Vagina (tissue), 2 donors: ENCODE data around the gene HPCAL1. TPM values are rescaled to one million over a fixed set of nuclear protein-coding genes. Genes with fewer than 3 reads are reported as not detected.

Experiments used
- DNase-seq, 2 donors: peaks; one replicate each; pipeline ENCODE4 v3.0.0-alpha.2; 2017; ENCODE audit errors: extremely low spot score in 2 of 2
- H3K27ac ChIP-seq: fragments of 200-600 bp; sonication (generic); one replicate; pipeline ENCODE4 v1.5.1; 2019
- H3K27me3 ChIP-seq: fragments of 200-600 bp; sonication (generic); one replicate; pipeline ENCODE4 v1.5.1; 2019
- H3K36me3 ChIP-seq, 2 donors: fragments of 200-600 bp; sonication (generic); one replicate each; pipeline ENCODE4 v1.5.1; 2017 to 2019
- H3K4me1 ChIP-seq: fragments of 200-600 bp; sonication (generic); one replicate; pipeline ENCODE4 v1.5.1; 2019
- H3K4me3 ChIP-seq, 2 donors: fragments of 200-600 bp; sonication (generic); 1 replicate in 1 of 2; 2 replicates in 1 of 2; pipeline ENCODE4 v1.5.1; 2016 to 2019
- H3K9me3 ChIP-seq: fragments of 200-600 bp; sonication (generic); one replicate; pipeline ENCODE4 v1.5.1; 2019
- POLR2A ChIP-seq, 2 donors: fragments of 450-650 bp; IDR thresholded peaks; one replicate each; pipeline ENCODE4 v1.6.1; 2017; ENCODE audit warnings: antibody characterized with exemption in 2 of 2, mild to moderate bottlenecking in 2 of 2, moderate library complexity in 2 of 2
- POLR2AphosphoS5 ChIP-seq, 2 donors: sonication (generic); formaldehyde crosslinking; IDR thresholded peaks; one replicate each; pipeline ENCODE4 v1.9.0; 2017; ENCODE audit warnings: antibody characterized with exemption in 2 of 2, mild to moderate bottlenecking in 2 of 2, low read depth in 1 of 2; ENCODE audit not compliant: insufficient read depth in 1 of 2
- intact Hi-C: fragments of 100-400 bp; cut with DNase I; formaldehyde crosslinking; loops from one replicate; pipeline ENCODE4 v1.15.1; 2023
- total RNA-seq: library from RNA; depleted of rRNA; stranded (reverse); fragments of >200 nt; gene quantifications from one replicate; pipeline ENCODE4 v1.2.3, GENCODE V29; 2016
- TF ChIP-seq, protein P1 (sequence below), 3 experiments: fragments of 450-650 bp in 2 of 3; fragments of 200-600 bp in 1 of 3; sonication (generic) in 1 of 3; IDR thresholded peaks; one replicate each; pipeline ENCODE4 v1.5.1; 2017 to 2019; ENCODE audit warnings: antibody characterized with exemption in 3 of 3, mild to moderate bottlenecking in 2 of 3, moderate library complexity in 2 of 3

HPCAL1 gene
- total RNA-seq, 1 donor from 2014 or later: 43.7 TPM

DNA sequence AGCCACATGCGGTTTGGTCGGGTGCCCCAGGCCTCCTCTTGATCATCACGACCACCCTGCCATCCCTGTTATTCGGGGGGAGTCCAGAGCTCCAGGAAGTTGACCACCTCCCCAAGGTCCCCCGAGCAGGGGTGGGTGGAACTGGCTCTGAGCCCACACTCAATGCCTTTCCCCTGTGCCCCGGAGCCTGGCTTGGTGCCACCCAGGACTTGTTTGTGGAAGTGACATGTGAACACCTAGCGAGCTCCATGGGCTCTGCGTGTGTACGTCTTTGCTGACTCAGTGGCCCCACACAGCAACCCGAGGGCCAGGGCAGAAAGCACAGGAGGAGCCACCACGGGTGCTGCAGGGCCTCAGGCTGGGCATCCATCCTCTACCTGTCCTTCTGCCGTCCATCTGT, 112.9 kb downstream of the HPCAL1 start:
- no peak for TF ChIP-seq POLR2AphosphoS5 (IDR thresholded peaks at IDR 0.05; ENCODE audit: insufficient read depth in 1 of 2, low read depth in 1 of 2)
- TF ChIP-seq, protein P1, sequence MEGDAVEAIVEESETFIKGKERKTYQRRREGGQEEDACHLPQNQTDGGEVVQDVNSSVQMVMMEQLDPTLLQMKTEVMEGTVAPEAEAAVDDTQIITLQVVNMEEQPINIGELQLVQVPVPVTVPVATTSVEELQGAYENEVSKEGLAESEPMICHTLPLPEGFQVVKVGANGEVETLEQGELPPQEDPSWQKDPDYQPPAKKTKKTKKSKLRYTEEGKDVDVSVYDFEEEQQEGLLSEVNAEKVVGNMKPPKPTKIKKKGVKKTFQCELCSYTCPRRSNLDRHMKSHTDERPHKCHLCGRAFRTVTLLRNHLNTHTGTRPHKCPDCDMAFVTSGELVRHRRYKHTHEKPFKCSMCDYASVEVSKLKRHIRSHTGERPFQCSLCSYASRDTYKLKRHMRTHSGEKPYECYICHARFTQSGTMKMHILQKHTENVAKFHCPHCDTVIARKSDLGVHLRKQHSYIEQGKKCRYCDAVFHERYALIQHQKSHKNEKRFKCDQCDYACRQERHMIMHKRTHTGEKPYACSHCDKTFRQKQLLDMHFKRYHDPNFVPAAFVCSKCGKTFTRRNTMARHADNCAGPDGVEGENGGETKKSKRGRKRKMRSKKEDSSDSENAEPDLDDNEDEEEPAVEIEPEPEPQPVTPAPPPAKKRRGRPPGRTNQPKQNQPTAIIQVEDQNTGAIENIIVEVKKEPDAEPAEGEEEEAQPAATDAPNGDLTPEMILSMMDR (IDR thresholded peaks at IDR 0.05): no peak
- no peak for TF ChIP-seq POLR2A (IDR thresholded peaks at IDR 0.05)
- no peaks in the 10 kb centered on the region for H3K4me1 ChIP-seq
- H3K36me3 ChIP-seq: no peaks in the 10 kb centered on the region
- no peak overlapping the region for H3K27ac ChIP-seq
- no peaks in the 10 kb centered on the region for H3K9me3 ChIP-seq
- no peak overlapping the region for H3K4me3 ChIP-seq
- DNase-seq: no peak
- no peaks in the 10 kb centered on the region for H3K27me3 ChIP-seq
- intact Hi-C loops: loop anchor here (10.0 kb wide), 1 partner anchor 281 kb away; no protein-coding TSS in a partner anchor

DNA sequence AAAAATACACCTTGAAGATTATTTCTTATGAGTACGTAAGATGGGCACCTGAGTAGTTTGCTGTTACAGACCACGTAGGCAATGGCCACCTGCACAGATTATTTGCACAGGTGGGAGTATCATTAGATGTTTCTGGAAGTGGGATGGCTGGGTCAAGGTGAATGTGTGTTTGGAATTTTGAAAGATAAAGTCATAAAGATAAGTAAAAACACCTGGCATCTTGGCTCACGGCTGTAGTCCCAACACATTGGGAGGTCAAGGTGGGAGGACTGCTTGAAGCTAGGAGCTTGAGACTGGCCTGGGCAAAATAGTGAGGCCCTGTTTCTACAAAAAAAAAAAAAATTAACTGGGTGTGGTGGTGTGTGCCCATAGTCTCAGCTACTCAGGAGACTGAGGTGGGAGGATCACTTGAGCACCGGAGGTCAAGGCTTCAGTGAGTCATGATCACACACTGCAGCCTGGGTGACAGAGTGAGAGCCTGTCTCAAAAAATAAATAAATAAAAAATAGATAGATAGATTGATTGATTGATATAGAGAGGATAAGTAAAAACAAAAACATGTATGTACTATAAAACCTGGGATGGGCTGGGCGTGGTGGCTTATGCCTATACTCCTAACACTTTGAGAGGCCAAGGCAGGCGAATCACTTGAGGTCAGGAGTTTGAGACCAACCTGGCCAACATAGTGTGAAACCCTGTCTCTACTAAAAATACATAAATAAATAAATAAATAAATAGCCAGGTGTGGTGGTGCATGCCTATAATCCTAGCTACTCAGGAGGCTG, 115.0 kb downstream of the HPCAL1 start:
- Histone ChIP-seq H3K27ac (no peak overlapping the region), H3K9me3 (no peaks in the 10 kb centered on the region), H3K4me1 (no peaks in the 10 kb centered on the region), H3K27me3 (no peaks in the 10 kb centered on the region), H3K4me3 (no peak overlapping the region), H3K36me3 (no peaks in the 10 kb centered on the region)
- DNase-seq: no peak
- intact Hi-C loops: loop anchor here (10.0 kb wide), 1 partner anchor 283 kb away; no protein-coding TSS in a partner anchor
- TF ChIP-seq POLR2AphosphoS5 (IDR thresholded peaks at IDR 0.05; ENCODE audit: insufficient read depth in 1 of 2, low read depth in 1 of 2): no peak
- TF ChIP-seq, protein P1 (IDR thresholded peaks at IDR 0.05): no peak
- TF ChIP-seq POLR2A (IDR thresholded peaks at IDR 0.05): no peak

DNA sequence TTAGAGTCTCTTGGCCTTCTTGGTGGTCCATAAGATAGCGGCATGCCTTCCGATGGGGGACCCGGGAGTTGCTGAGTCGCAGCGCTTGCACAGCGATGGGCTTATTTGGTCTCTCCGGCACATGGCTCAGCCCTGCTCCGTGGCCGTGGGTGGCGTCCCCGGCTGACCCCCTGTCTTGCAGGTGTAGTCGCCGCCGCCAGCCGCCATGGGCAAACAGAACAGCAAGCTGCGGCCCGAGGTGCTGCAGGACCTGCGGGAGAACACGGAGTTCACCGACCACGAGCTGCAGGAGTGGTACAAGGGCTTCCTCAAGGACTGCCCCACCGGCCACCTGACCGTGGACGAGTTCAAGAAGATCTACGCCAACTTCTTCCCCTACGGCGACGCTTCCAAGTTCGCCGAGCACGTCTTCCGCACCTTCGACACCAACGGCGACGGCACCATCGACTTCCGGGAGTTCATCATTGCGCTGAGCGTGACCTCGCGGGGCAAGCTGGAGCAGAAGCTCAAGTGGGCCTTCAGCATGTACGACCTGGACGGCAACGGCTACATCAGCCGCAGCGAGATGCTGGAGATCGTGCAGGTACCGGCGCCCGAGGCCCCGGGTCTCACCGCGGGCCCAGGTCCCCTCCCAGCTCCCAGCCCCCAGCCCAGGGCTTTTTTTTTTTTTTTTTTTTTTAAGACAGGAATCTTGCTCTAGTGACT, 117.0 kb downstream of the HPCAL1 start:
- Histone ChIP-seq H3K4me3 (no peak overlapping the region), H3K9me3 (no peaks in the 10 kb centered on the region), H3K36me3 (no peaks in the 10 kb centered on the region), H3K27ac (no peak overlapping the region), H3K27me3 (no peaks in the 10 kb centered on the region), H3K4me1 (peaks cover 5% of the 10 kb centered on the region)
- intact Hi-C loops: loop anchor here (2.0 to 10.0 kb wide), 2 partner anchors 285 to 347 kb away; no protein-coding TSS in a partner anchor
- DNase-seq: no peak
- TF ChIP-seq, protein P1 (IDR thresholded peaks at IDR 0.05): no peak
- no peak for TF ChIP-seq POLR2AphosphoS5 (IDR thresholded peaks at IDR 0.05; ENCODE audit: insufficient read depth in 1 of 2, low read depth in 1 of 2)
- TF ChIP-seq POLR2A (IDR thresholded peaks at IDR 0.05): no peak

DNA sequence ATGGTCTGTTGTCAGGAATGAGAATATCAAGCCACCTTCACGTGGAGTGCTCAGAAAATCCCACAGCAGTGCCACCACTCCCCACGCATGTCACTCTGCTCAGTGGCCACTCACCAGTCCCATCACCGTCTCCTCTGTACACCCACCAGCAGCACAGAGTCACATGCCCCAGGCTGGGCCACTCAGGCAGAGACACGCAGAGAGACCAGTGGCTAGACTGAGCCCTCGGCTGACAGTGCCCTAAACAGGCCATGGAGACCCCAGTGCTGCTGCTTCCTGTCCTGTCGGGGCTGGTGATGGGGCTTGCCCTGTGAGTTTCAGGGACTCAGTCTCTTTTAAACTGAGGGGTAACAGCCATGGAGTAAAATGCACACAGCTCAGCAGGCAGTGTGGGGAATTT, 119.5 kb downstream of the HPCAL1 start:
- intact Hi-C loops: no loop called here
- H3K9me3 ChIP-seq: no peaks in the 10 kb centered on the region
- H3K27ac ChIP-seq: no peak overlapping the region
- peaks cover 6% of the 10 kb centered on the region for H3K4me1 ChIP-seq
- TF ChIP-seq POLR2A (IDR thresholded peaks at IDR 0.05): no peak
- TF ChIP-seq, protein P1 (IDR thresholded peaks at IDR 0.05): no peak
- TF ChIP-seq POLR2AphosphoS5 (IDR thresholded peaks at IDR 0.05; ENCODE audit: insufficient read depth in 1 of 2, low read depth in 1 of 2): no peak
- no peak for DNase-seq
- no peak overlapping the region for H3K4me3 ChIP-seq
- no peaks in the 10 kb centered on the region for H3K27me3 ChIP-seq
- peaks cover 0 to 8% of the 10 kb centered on the region in 2 donors for H3K36me3 ChIP-seq
